Measurements from ENCODE around the gene POLR3E. TPM values are rescaled to one million over a fixed set of nuclear protein-coding genes. Genes with fewer than 3 reads are reported as not detected.

Gene POLR3E
- total RNA-seq, 6 experiments from 2014 or later, result 31.6 to 36.3 (median 32.6) TPM

GRCh38 chr16:22358000-22358399, 60.8 kb downstream of the POLR3E start:
- Mint-ChIP-seq H3K9me3 (no peaks in the 10 kb centered on the region), H3K4me1 (ENCODE audit: low read depth) (peaks cover 62% of the 10 kb centered on the region), H3K4me3 (no peak overlapping the region), H3K27ac (peak overlapping the region; percentile 42), H3K27me3 (ENCODE audit: insufficient read depth) (no peaks in the 10 kb centered on the region), H3K36me3 (ENCODE audit: low read depth) (peaks cover 34% of the 10 kb centered on the region)
- no peak for DNase-seq
- TF ChIP-seq, protein P1, sequence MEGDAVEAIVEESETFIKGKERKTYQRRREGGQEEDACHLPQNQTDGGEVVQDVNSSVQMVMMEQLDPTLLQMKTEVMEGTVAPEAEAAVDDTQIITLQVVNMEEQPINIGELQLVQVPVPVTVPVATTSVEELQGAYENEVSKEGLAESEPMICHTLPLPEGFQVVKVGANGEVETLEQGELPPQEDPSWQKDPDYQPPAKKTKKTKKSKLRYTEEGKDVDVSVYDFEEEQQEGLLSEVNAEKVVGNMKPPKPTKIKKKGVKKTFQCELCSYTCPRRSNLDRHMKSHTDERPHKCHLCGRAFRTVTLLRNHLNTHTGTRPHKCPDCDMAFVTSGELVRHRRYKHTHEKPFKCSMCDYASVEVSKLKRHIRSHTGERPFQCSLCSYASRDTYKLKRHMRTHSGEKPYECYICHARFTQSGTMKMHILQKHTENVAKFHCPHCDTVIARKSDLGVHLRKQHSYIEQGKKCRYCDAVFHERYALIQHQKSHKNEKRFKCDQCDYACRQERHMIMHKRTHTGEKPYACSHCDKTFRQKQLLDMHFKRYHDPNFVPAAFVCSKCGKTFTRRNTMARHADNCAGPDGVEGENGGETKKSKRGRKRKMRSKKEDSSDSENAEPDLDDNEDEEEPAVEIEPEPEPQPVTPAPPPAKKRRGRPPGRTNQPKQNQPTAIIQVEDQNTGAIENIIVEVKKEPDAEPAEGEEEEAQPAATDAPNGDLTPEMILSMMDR (IDR thresholded peaks at IDR 0.05), result no peak

- no peak for DNase-seq
- H3K36me3 Mint-ChIP-seq (ENCODE audit: low read depth), result peaks cover 49% of the 10 kb centered on the region
- TF ChIP-seq, protein P1 (IDR thresholded peaks at IDR 0.05), result no peak
- H3K9me3 Mint-ChIP-seq, result no peaks in the 10 kb centered on the region
- H3K27ac Mint-ChIP-seq, result no peak overlapping the region
- no peaks in the 10 kb centered on the region for H3K27me3 Mint-ChIP-seq (ENCODE audit: insufficient read depth)
- no peak overlapping the region for H3K4me3 Mint-ChIP-seq
- H3K4me1 Mint-ChIP-seq (ENCODE audit: low read depth), result peaks cover 45% of the 10 kb centered on the region
Measured at GRCh38 chr16:22359679-22360078, 62.5 kb downstream of the POLR3E start.

DNA sequence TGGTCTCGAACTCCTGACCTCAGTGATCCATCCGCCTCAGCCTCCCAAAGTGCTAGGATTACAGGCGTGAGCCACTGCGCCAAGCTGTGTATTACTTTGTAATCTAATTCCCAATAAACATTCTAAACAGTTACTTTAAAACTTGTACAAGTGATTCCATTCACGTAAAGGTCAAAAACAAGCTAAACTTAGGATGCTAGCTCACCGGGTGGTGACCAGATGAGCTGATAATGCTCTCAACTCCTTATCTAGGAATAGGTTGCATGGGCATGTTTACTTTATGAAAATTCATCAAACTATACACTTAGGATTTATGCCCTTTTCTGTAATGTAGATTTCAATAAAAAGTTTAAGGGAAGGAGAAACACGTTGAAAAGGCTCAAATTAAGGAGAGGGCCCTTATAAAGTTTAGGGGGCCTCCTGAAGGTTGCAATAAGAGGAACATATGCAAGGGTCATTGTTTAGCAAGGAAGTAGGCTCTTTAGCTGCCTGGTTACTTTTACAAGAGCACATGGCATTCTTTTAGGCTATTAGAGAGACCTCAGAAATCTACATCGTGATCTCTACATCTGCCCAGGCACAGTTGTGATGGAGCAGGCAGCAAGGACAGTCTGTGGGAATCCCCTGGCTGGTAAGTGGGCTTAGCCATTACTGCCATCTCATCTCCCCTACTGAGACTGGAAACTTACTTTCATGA, 63.9 kb downstream of the POLR3E start:
- H3K9me3 Mint-ChIP-seq, result no peaks in the 10 kb centered on the region
- no peak for DNase-seq
- H3K4me1 Mint-ChIP-seq (ENCODE audit: low read depth), result peaks cover 47% of the 10 kb centered on the region
- TF ChIP-seq, protein P1 (IDR thresholded peaks at IDR 0.05), result no peak
- H3K36me3 Mint-ChIP-seq (ENCODE audit: low read depth), result peaks cover 52% of the 10 kb centered on the region
- H3K4me3 Mint-ChIP-seq, result no peak overlapping the region
- no peaks in the 10 kb centered on the region for H3K27me3 Mint-ChIP-seq (ENCODE audit: insufficient read depth)
- H3K27ac Mint-ChIP-seq, result peak overlapping the region; percentile 60; the same call in 1 of the 2 replicates

DNA sequence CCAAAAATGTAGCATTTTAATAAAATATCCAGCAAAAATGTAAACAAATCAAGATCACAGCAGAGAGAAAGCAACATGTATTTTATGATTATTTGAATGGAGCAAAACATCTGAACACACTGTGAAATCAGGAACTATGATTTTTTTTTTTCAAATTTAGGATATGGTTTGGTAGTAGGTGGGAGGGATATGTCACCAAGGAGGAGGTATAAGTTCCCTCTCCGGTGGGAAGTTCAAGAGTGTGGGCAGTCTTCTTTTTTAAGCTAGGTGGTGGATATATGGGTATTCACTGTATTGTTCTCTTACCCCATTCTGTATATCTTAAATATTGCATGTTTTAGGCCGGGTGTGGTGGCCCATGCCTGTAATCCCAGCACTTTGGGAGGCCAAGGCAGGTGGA, 67.0 kb downstream of the POLR3E start:
- no peak for DNase-seq
- Mint-ChIP-seq H3K36me3 (ENCODE audit: low read depth) (peaks cover 57% of the 10 kb centered on the region), H3K4me3 (no peak overlapping the region), H3K27ac (no peak overlapping the region), H3K4me1 (ENCODE audit: low read depth) (peaks cover 50% of the 10 kb centered on the region), H3K9me3 (no peaks in the 10 kb centered on the region), H3K27me3 (ENCODE audit: insufficient read depth) (no peaks in the 10 kb centered on the region)
- TF ChIP-seq, protein P1 (IDR thresholded peaks at IDR 0.05), result no peak

DNA sequence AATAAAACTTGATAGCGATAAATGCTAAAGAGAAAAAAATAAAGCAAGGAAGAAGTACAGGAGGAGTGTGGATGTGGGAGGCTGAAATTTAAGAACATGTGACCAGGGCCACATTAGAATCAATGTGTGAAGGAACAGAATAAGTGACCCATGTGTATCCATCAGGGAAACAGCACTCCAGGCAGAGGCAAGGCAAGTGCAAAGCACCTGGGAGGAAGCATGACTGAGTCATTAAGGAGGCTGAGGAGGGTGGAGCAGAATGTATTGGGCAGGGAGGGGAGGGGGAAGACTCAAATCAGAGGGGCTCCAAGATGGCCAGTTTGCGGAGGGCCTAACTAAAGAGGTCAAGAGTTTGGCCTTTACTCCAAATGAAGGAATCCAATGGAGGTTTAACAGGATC, 69.2 kb downstream of the POLR3E start:
- Mint-ChIP-seq H3K27ac (no peak overlapping the region), H3K4me3 (no peak overlapping the region), H3K4me1 (ENCODE audit: low read depth) (peaks cover 60% of the 10 kb centered on the region), H3K36me3 (ENCODE audit: low read depth) (peaks cover 55% of the 10 kb centered on the region), H3K9me3 (no peaks in the 10 kb centered on the region), H3K27me3 (ENCODE audit: insufficient read depth) (no peaks in the 10 kb centered on the region)
- no peak for DNase-seq
- TF ChIP-seq, protein P1 (IDR thresholded peaks at IDR 0.05), result no peak

All from HFFc6 (cell line).